CD8-positive, alpha-beta memory T cell (primary cell): ENCODE results near the gene KLHL2. TPM values are rescaled to one million over a fixed set of nuclear protein-coding genes. Genes with fewer than 3 reads are reported as not detected.
"Not testable (repeated sequence)": the region's sequence is repeated elsewhere in the genome, so short reads cannot be mapped to it uniquely, and the experiment has no call there.

Source experiments
- CTCF ChIA-PET: fragments of 350-600 bp; sonication (Branson Sonifier 250); formaldehyde crosslinking; loops from one replicate; lab custom pipeline; 2021; ENCODE audit warnings: antibody characterized with exemption; lab: Charles Lee
- POLR2A ChIA-PET: fragments of 350-600 bp; sonication (Branson Sonifier 250); formaldehyde crosslinking; loops from one replicate; lab custom pipeline; 2021; ENCODE audit warnings: antibody characterized with exemption; lab: Charles Lee
- DNase-seq, 5 donors: peaks; one replicate each; pipeline versions ENCODE4 v3.0.0 to v3.0.0-alpha.2; 2020 to 2022; ENCODE audit warnings: mixed read lengths in 1 of 5
- H3K27ac ChIP-seq: one replicate; pipeline ENCODE4 v1.7.0; 2013; ENCODE audit warnings: low read depth, mild to moderate bottlenecking, low read length, moderate library complexity
- H3K27me3 ChIP-seq: 2 replicates; pipeline ENCODE4 v1.7.0; 2013; ENCODE audit warnings: low read length, mild to moderate bottlenecking; ENCODE audit not compliant: insufficient read depth, poor library complexity, severe bottlenecking
- H3K36me3 ChIP-seq: 2 replicates; pipeline ENCODE4 v1.7.0; 2013; ENCODE audit warnings: mild to moderate bottlenecking, low read length, moderate library complexity; ENCODE audit not compliant: insufficient read depth
- H3K4me1 ChIP-seq: 2 replicates; pipeline ENCODE4 v1.7.0; 2013; ENCODE audit warnings: mild to moderate bottlenecking, low read length, moderate library complexity; ENCODE audit not compliant: insufficient read depth
- H3K4me3 ChIP-seq: 2 replicates; pipeline ENCODE4 v1.7.0; 2013; ENCODE audit warnings: mild to moderate bottlenecking, low read length
- H3K9me3 ChIP-seq: 2 replicates; pipeline ENCODE4 v1.7.0; 2013; ENCODE audit warnings: mild to moderate bottlenecking, low read length
- H3K27ac Mint-ChIP-seq, 8 donors: one replicate each; pipeline ENCODE4 v1.8.0; 2020 to 2021; ENCODE audit warnings: mixed read lengths in 8 of 8, mild to moderate bottlenecking in 6 of 8, inconsistent platforms in 3 of 8, moderate library complexity in 3 of 8
- H3K27me3 Mint-ChIP-seq, 2 donors: one replicate each; pipeline ENCODE4 v1.8.0; 2020 to 2021; ENCODE audit warnings: mixed read lengths in 2 of 2, mild to moderate bottlenecking in 1 of 2, moderate library complexity in 1 of 2
- H3K36me3 Mint-ChIP-seq, 3 donors: one replicate each; pipeline ENCODE4 v1.8.0; 2020 to 2021; ENCODE audit warnings: mixed read lengths in 3 of 3, inconsistent platforms in 1 of 3, mild to moderate bottlenecking in 1 of 3
- H3K4me1 Mint-ChIP-seq, 3 donors: one replicate each; pipeline ENCODE4 v1.8.0; 2020 to 2021; ENCODE audit warnings: mixed read lengths in 3 of 3, inconsistent platforms in 1 of 3, mild to moderate bottlenecking in 1 of 3
- H3K4me3 Mint-ChIP-seq, 7 donors: one replicate each; pipeline ENCODE4 v1.8.0; 2020 to 2021; ENCODE audit warnings: mixed read lengths in 7 of 7, mild to moderate bottlenecking in 6 of 7, moderate library complexity in 4 of 7, inconsistent platforms in 2 of 7
- H3K9me3 Mint-ChIP-seq, 5 donors: one replicate each; pipeline ENCODE4 v1.8.0; 2020 to 2022; ENCODE audit warnings: mixed read lengths in 5 of 5, mild to moderate bottlenecking in 3 of 5, moderate library complexity in 2 of 5, inconsistent platforms in 1 of 5
- polyA plus RNA-seq: library from polyadenylated mRNA; unstranded; fragments of 300-500 nt; fragmentation: Illumina TruSeq; gene quantifications from one replicate; pipeline ENCODE4 v1.2.3, GENCODE V29; 2021
- total RNA-seq, 2 experiments: library from RNA; stranded (reverse); gene quantifications; one replicate each; pipeline ENCODE4 v1.2.3, GENCODE V29; 2021

Gene KLHL2
- total and polyA plus RNA-seq, 3 experiments from 2014 or later: 5.2 to 25.9 (median 25.7) TPM

- POLR2A ChIA-PET, H3K27ac ChIP-seq, CTCF ChIA-PET, H3K36me3 ChIP-seq, H3K27me3 Mint-ChIP-seq, H3K9me3 ChIP-seq, H3K27me3 ChIP-seq, H3K27ac Mint-ChIP-seq, H3K4me1 ChIP-seq, H3K4me3 ChIP-seq, H3K9me3 Mint-ChIP-seq: not testable (repeated sequence)
- H3K4me1 Mint-ChIP-seq: peaks cover 34 to 80% (median 57%) of the 10 kb centered on the region in 3 donors
- DNase-seq: peak in 1 of 5 donors; percentile 50
- H3K4me3 Mint-ChIP-seq: peak overlapping the region in 1 of 7 donors; percentile 12
- peaks cover 0 to 13% (median 0%) of the 10 kb centered on the region in 3 donors for H3K36me3 Mint-ChIP-seq
Observed at GRCh38 chr4:165215034-165215751, 7.8 kb downstream of the KLHL2 start.

DNA sequence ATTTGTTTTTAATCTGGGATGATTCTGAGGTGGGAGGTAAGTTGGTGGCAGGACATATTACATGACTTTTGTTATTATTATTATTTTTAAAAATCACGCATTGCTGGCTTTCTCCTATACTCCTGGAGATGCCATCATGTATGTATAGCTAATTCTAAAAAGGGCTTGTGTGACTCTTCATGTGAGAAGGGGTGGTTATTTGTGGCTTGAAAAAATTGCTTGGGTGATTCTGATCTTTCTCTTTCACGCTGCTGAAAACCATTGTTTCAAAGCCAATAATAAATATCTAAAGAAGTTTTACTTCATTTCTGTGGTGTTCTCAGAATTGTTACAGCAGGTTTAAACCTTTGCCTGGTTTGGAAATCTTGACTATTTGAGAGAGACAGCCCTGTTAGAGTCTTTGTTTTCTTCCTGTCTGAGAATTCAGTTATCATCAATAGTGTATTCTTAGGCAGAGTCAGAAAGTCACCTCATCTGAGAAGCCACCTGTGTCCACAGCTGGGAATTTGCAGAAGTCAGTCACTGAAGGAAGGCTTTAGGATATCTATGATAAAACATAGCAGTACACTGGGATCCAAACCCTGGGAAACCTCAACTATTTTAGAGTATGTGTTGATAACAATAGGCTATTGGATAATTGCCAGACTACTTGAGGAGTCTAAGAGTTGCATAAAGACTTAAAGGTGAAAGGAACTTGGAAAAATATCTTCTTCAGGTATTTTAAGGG is 8.6 kb downstream of the KLHL2 start:
- H3K36me3 ChIP-seq, H3K27me3 ChIP-seq, DNase-seq, H3K27ac ChIP-seq, H3K9me3 ChIP-seq, H3K4me1 ChIP-seq, H3K27me3 Mint-ChIP-seq, CTCF ChIA-PET, H3K9me3 Mint-ChIP-seq, H3K4me3 ChIP-seq, POLR2A ChIA-PET: not testable (repeated sequence)
- Mint-ChIP-seq H3K4me1 (peaks cover 29 to 73% (median 50%) of the 10 kb centered on the region in 3 donors), H3K4me3 (peak overlapping the region in 1 of 7 donors; percentile 12), H3K27ac (peak overlapping the region in 1 of 8 donors; percentile 55), H3K36me3 (peaks cover 0 to 14% (median 0%) of the 10 kb centered on the region in 3 donors)

DNA sequence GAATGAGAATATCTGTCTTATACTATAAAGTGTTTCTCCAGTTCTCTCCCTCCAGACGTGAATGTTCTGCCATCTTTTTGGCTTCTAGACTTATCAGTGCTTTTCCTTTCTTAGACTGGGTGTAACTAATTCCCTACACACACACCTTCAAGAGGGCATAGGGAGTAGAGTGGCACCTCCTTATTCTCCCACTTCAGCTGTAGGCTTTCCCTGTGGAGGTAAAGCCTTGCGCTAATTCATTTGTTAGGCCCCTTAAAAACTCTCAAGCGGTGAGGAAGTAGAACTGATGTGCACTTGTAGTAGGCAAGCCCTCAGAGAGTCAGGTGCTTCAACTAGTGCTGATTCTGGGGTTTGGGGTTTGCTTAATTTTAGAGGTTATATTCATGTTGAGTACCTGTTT is 10.0 kb downstream of the KLHL2 start:
- CTCF ChIA-PET: no interaction called here
- H3K4me3 Mint-ChIP-seq: no peak overlapping the region
- DNase-seq: no peak
- no peaks in the 10 kb centered on the region for H3K27me3 Mint-ChIP-seq
- no peaks in the 10 kb centered on the region for H3K9me3 ChIP-seq
- POLR2A ChIA-PET: no interaction called here
- no peak overlapping the region for H3K4me3 ChIP-seq
- H3K27me3 ChIP-seq: no peaks in the 10 kb centered on the region
- no peak overlapping the region for H3K27ac Mint-ChIP-seq
- no peak overlapping the region for H3K27ac ChIP-seq
- H3K4me1 Mint-ChIP-seq: peaks cover 33 to 75% (median 54%) of the 10 kb centered on the region in 3 donors
- peaks cover 9% of the 10 kb centered on the region for H3K4me1 ChIP-seq
- H3K36me3 ChIP-seq: no peaks in the 10 kb centered on the region
- H3K36me3 Mint-ChIP-seq: peaks cover 0 to 22% (median 5%) of the 10 kb centered on the region in 3 donors
- H3K9me3 Mint-ChIP-seq: no peaks in the 10 kb centered on the region

DNA sequence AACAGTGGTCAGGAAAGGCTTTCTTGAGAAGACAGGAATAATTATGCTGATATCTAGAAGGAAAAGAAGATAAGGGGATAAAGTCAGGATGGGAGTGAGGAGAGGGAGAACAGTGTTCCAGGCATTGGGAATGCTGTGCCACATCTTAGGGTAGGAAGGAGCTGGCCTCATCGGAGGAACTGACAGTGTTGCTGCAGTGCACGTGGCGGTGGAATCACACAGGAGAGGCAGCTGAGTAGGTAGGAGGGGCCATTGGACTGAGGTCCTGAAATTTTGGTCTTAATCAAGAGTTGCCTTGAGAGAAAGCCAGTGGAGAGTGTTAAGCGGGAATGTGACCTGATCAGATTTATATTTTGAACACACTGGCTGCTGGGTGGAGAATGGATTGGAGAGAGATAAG is 13.9 kb downstream of the KLHL2 start:
- Mint-ChIP-seq H3K36me3 (peaks cover 0 to 37% (median 12%) of the 10 kb centered on the region in 3 donors), H3K27ac (peak overlapping the region in 4 of 8 donors; percentile 60 to 87 (median 68)), H3K4me3 (peak overlapping the region in 1 of 7 donors; percentile 33), H3K4me1 (peaks cover 24 to 46% (median 35%) of the 10 kb centered on the region in 3 donors)
- H3K27me3 ChIP-seq, H3K4me1 ChIP-seq, H3K9me3 Mint-ChIP-seq, POLR2A ChIA-PET, CTCF ChIA-PET, H3K4me3 ChIP-seq, H3K27ac ChIP-seq, H3K36me3 ChIP-seq, H3K9me3 ChIP-seq, DNase-seq, H3K27me3 Mint-ChIP-seq: not testable (repeated sequence)

- H3K9me3 Mint-ChIP-seq, POLR2A ChIA-PET, DNase-seq, H3K36me3 ChIP-seq, H3K4me1 ChIP-seq, H3K4me3 ChIP-seq, H3K27me3 ChIP-seq, H3K27me3 Mint-ChIP-seq, CTCF ChIA-PET, H3K9me3 ChIP-seq, H3K27ac ChIP-seq: not testable (repeated sequence)
- Mint-ChIP-seq H3K4me3 (peak overlapping the region in 1 of 7 donors; percentile 27), H3K36me3 (peaks cover 0 to 39% (median 12%) of the 10 kb centered on the region in 3 donors), H3K27ac (peak overlapping the region in 3 of 8 donors; percentile 9 to 50 (median 17)), H3K4me1 (peaks cover 23 to 38% (median 28%) of the 10 kb centered on the region in 3 donors)
Observed at GRCh38 chr4:165221993-165222650, 14.8 kb downstream of the KLHL2 start.

GRCh38 chr4:165222651-165222994 is 15.3 kb downstream of the KLHL2 start:
- H3K27ac Mint-ChIP-seq: peak overlapping the region in 4 of 8 donors; percentile 13 to 68 (median 39)
- peaks cover 0 to 42% (median 12%) of the 10 kb centered on the region in 3 donors for H3K36me3 Mint-ChIP-seq
- no peaks in the 10 kb centered on the region for H3K9me3 Mint-ChIP-seq
- no peaks in the 10 kb centered on the region for H3K9me3 ChIP-seq
- H3K4me3 ChIP-seq: no peak overlapping the region
- peak overlapping the region in 1 of 7 donors; percentile 61 for H3K4me3 Mint-ChIP-seq
- H3K4me1 ChIP-seq: peaks cover 7% of the 10 kb centered on the region
- no peaks in the 10 kb centered on the region for H3K27me3 Mint-ChIP-seq
- no peak overlapping the region for H3K27ac ChIP-seq
- no peak for DNase-seq
- ChIA-PET POLR2A (no interaction called here), CTCF (no interaction called here)
- H3K36me3 ChIP-seq: no peaks in the 10 kb centered on the region
- H3K4me1 Mint-ChIP-seq: peaks cover 20 to 33% (median 23%) of the 10 kb centered on the region in 3 donors
- no peaks in the 10 kb centered on the region for H3K27me3 ChIP-seq

GRCh38 chr4:165227401-165227800 is 20.0 kb downstream of the KLHL2 start:
- Mint-ChIP-seq H3K36me3 (peaks cover 4 to 56% (median 21%) of the 10 kb centered on the region in 3 donors), H3K4me1 (peaks cover 4 to 11% (median 5%) of the 10 kb centered on the region in 3 donors)
- H3K27me3 Mint-ChIP-seq, CTCF ChIA-PET, H3K27ac ChIP-seq, H3K36me3 ChIP-seq, H3K27ac Mint-ChIP-seq, H3K27me3 ChIP-seq, H3K4me1 ChIP-seq, DNase-seq, POLR2A ChIA-PET, H3K9me3 Mint-ChIP-seq, H3K4me3 ChIP-seq, H3K9me3 ChIP-seq, H3K4me3 Mint-ChIP-seq: not testable (repeated sequence)
